DND-41 (cell line): ENCODE data around the gene CABP4.
A peak's percentile ranks its signal among the peaks of the same experiment; 100 is the strongest.

Experiments
- ATAC-seq: fragments of 200-7000 bp; cut with Tn5 transposase; 3 replicates; pipeline ENCODE4 v1.9.1; 2021; ENCODE audit warnings: low read depth; ENCODE audit not compliant: insufficient read depth
- DNase-seq: peaks from one replicate; pipeline ENCODE4 v3.0.0-alpha.2; 2020
- H2AFZ ChIP-seq: 2 replicates; pipeline ENCODE4 v1.6.0; 2012; ENCODE audit warnings: low read depth, low read length
- H3K27ac ChIP-seq: 2 replicates; pipeline ENCODE4 v1.5.1; 2012; ENCODE audit warnings: low read length, inconsistent platforms
- H3K27me3 ChIP-seq: fragments of 200-600 bp; sonication (generic); 2 replicates; pipeline ENCODE4 v1.6.0; 2012; ENCODE audit warnings: low read length, mild to moderate bottlenecking, inconsistent platforms; ENCODE audit not compliant: insufficient read depth, poor library complexity
- H3K36me3 ChIP-seq: 2 replicates; pipeline ENCODE4 v1.5.1; 2012; ENCODE audit warnings: low read length, inconsistent platforms; ENCODE audit not compliant: insufficient read depth
- H3K4me1 ChIP-seq: 2 replicates; pipeline ENCODE4 v1.5.1; 2012; ENCODE audit warnings: mild to moderate bottlenecking, low read length; ENCODE audit not compliant: insufficient read depth
- H3K4me2 ChIP-seq: 2 replicates; pipeline ENCODE4 v1.6.0; 2012; ENCODE audit warnings: mild to moderate bottlenecking, moderate library complexity, low read length, inconsistent platforms; ENCODE audit not compliant: insufficient read depth
- H3K4me3 ChIP-seq, 2 experiments: fragments of 200-600 bp in 1 of 2; shearing (Covaris generic) in 1 of 2; 2 replicates each; pipeline ENCODE4 v1.5.1; 2012 to 2016; ENCODE audit warnings: inconsistent platforms in 2 of 2, low read length in 2 of 2, mild to moderate bottlenecking in 2 of 2, low read depth in 1 of 2, moderate library complexity in 1 of 2
- H3K79me2 ChIP-seq: 2 replicates; pipeline ENCODE4 v1.6.0; 2012; ENCODE audit warnings: low read length, inconsistent platforms; ENCODE audit not compliant: insufficient read depth
- H3K9ac ChIP-seq: 2 replicates; pipeline ENCODE4 v1.6.0; 2012; ENCODE audit warnings: low read depth, mild to moderate bottlenecking, inconsistent platforms, low read length, moderate library complexity
- H3K9me3 ChIP-seq: 2 replicates; pipeline ENCODE4 v1.5.1; 2012; ENCODE audit warnings: low read length, moderate library complexity, mild to moderate bottlenecking, inconsistent platforms; ENCODE audit not compliant: insufficient read depth, severe bottlenecking
- H4K20me1 ChIP-seq: 2 replicates; pipeline ENCODE4 v1.6.0; 2012; ENCODE audit warnings: low read length; ENCODE audit not compliant: insufficient read depth
- EZH2 ChIP-seq: IDR thresholded peaks from 3 replicates; pipeline ENCODE4 v1.6.1; 2012; ENCODE audit warnings: borderline replicate concordance, low read depth, mild to moderate bottlenecking, moderate library complexity, low read length, inconsistent platforms; ENCODE audit not compliant: severe bottlenecking
- TF ChIP-seq, protein P1 (sequence below): IDR thresholded peaks from 2 replicates; pipeline ENCODE4 v1.5.1; 2012; ENCODE audit warnings: borderline replicate concordance, low read length, moderate library complexity, mild to moderate bottlenecking; ENCODE audit not compliant: poor library complexity, severe bottlenecking; ENCODE audit errors: extremely low read depth

The CABP4 gene

DNA sequence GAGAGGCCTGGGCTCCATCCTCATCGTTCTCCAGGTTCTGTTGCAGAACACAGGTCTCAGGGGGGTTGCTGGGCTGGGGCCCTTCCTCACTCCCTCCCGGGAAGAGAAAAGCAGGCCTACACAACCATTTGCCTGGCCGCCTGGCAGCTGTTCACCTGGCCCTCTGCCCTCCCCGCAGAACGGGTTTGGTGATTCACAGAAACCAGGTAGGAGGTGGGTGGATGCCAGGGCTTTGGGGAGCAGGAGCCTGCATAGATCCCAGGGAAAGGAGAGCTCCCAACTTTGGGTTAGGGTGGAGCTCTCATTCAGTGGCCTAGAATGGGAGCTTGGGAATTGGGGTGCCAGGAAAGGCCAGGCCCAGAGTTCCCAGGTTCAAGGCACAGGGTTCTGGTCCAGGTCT lies 12.9 kb downstream of the CABP4 start:
- H3K79me2 ChIP-seq = peaks cover 38% of the 10 kb centered on the region
- H4K20me1 ChIP-seq = no peaks in the 10 kb centered on the region
- ATAC-seq = no peak
- peak overlapping the region; percentile 87 for H3K27ac ChIP-seq
- peak overlapping the region; percentile 95 for H3K9ac ChIP-seq
- TF ChIP-seq EZH2 = no peak
- TF ChIP-seq, protein P1, sequence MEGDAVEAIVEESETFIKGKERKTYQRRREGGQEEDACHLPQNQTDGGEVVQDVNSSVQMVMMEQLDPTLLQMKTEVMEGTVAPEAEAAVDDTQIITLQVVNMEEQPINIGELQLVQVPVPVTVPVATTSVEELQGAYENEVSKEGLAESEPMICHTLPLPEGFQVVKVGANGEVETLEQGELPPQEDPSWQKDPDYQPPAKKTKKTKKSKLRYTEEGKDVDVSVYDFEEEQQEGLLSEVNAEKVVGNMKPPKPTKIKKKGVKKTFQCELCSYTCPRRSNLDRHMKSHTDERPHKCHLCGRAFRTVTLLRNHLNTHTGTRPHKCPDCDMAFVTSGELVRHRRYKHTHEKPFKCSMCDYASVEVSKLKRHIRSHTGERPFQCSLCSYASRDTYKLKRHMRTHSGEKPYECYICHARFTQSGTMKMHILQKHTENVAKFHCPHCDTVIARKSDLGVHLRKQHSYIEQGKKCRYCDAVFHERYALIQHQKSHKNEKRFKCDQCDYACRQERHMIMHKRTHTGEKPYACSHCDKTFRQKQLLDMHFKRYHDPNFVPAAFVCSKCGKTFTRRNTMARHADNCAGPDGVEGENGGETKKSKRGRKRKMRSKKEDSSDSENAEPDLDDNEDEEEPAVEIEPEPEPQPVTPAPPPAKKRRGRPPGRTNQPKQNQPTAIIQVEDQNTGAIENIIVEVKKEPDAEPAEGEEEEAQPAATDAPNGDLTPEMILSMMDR = no peak
- peak overlapping the region; percentile 98 for H3K4me2 ChIP-seq
- H3K4me1 ChIP-seq = peaks cover 54% of the 10 kb centered on the region
- H3K4me3 ChIP-seq = peak overlapping the region; percentile 60 to 90
- no peaks in the 10 kb centered on the region for H3K9me3 ChIP-seq
- peak overlapping the region; percentile 74; the same call in 1 of the 2 replicates for H2AFZ ChIP-seq
- H3K27me3 ChIP-seq = no peaks in the 10 kb centered on the region
- peaks cover 12% of the 10 kb centered on the region; the same call in 1 of the 2 replicates for H3K36me3 ChIP-seq
- DNase-seq = peak; percentile 12

DNA sequence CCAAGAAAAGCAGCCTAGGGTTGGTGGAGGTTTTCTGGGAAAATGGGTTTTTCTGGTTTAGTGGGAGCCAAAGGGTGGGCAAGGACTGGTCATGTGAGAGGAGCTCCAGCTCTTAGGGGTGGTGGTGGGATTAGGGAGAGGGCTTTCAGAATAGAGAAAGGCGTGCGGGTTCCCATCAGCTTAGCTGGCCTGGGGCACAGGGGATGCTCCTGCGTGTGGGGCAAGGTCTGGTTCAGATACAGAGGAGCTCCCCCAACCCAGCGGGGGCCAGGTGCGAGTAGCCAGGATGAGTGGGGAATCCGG lies 13.3 kb downstream of the CABP4 start:
- peak overlapping the region; percentile 87 for H3K27ac ChIP-seq
- no peaks in the 10 kb centered on the region for H3K27me3 ChIP-seq
- peak overlapping the region; percentile 74 for H2AFZ ChIP-seq
- no peaks in the 10 kb centered on the region for H4K20me1 ChIP-seq
- H3K9ac ChIP-seq = peak overlapping the region; percentile 95
- peaks cover 38% of the 10 kb centered on the region for H3K79me2 ChIP-seq
- H3K4me2 ChIP-seq = peak overlapping the region; percentile 98
- H3K9me3 ChIP-seq = no peaks in the 10 kb centered on the region
- H3K36me3 ChIP-seq = peaks cover 12% of the 10 kb centered on the region; the same call in 1 of the 2 replicates
- ATAC-seq = peak; percentile 10
- no peak for TF ChIP-seq EZH2
- TF ChIP-seq, protein P1 = no peak
- peak overlapping the region; percentile 60 to 90 for H3K4me3 ChIP-seq
- H3K4me1 ChIP-seq = peaks cover 54% of the 10 kb centered on the region
- no peak for DNase-seq

DNA sequence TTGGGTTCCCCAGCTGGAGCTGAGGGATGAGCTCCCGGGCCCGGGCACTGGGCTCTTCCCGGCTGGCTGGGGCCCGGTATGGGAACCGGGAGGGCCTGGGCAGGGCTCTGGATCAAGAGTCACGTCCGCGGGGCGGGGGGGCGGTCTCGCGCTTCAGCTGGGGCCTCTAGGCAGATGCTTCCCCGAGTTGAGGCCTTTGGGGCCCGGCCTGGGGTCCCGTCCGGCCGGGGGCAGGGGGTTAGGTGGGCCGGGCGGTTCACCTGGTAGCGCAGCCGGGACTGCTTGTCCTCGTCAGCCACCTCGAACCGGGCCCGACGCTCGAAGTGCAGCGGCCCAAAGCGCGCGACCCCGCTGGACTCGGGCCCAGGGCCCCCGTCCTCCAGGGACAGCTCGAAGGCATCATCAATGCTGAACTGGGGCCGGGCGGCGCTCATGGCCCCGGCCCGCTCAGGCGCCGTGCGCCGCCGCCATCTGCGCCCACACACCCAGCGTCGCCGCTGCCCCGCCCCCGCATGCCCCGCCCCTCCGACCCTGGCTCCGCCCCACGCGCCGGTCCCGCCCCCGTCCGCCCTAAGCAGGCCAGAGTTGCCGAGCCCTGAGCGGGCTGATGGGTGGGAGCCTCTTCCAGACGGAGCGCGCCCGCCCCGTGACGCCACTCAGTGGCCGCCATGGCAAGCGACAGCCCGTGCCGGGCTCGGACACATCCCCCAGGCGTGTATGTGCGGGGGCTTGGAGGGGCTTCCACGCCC lies 13.8 kb downstream of the CABP4 start, which contains the start of gene TMEM134:
TSS of gene TMEM134 (minus strand) at position 493 of the 749 bp plus-strand sequence. CDS start at position 434, 59 bp downstream.
- Histone ChIP-seq H2AFZ (peak within 1 kb of the TSS; percentile 74), H3K9ac (peak within 1 kb of the TSS; percentile 95), H3K4me3 (peak within 1 kb of the TSS; percentile 60 to 90), H4K20me1 (no peaks in the 10 kb centered on the region), H3K36me3 (peaks cover 12% of the 10 kb centered on the region; the same call in 1 of the 2 replicates), H3K79me2 (peaks cover 36% of the 10 kb centered on the region), H3K27ac (peak within 1 kb of the TSS; percentile 87), H3K4me1 (peaks cover 50% of the 10 kb centered on the region), H3K9me3 (no peaks in the 10 kb centered on the region), H3K4me2 (peak within 1 kb of the TSS; percentile 98), H3K27me3 (no peaks in the 10 kb centered on the region)
- peak; percentile 80 for ATAC-seq
- DNase-seq = peak; percentile 93
- no peak for TF ChIP-seq EZH2
- TF ChIP-seq, protein P1 = peak; percentile 77
